ENCODE results near the gene ADGRV1. TPM values are rescaled to one million over a fixed set of nuclear protein-coding genes. Genes with fewer than 3 reads are reported as not detected.

Gene ADGRV1
- total RNA-seq, 4 donors from 2014 or later: 0.28 to 6.5 (median 3.7) TPM

GRCh38 chr5:91142819-91143218 lies 584.2 kb downstream of the ADGRV1 start:
- no peak for DNase-seq
- H3K36me3 ChIP-seq: no peaks in the 10 kb centered on the region
- H3K4me3 ChIP-seq: no peak overlapping the region
- H3K9me3 ChIP-seq: no peaks in the 10 kb centered on the region
- no peak overlapping the region for H3K27ac ChIP-seq
- TF ChIP-seq POLR2A (IDR thresholded peaks at IDR 0.05): no peak
- no peak for TF ChIP-seq CTCF (IDR thresholded peaks at IDR 0.05)
- H3K4me1 ChIP-seq: peaks cover 0 to 5% (median 0%) of the 10 kb centered on the region in 4 donors
- no peaks in the 10 kb centered on the region for H3K27me3 ChIP-seq

- Histone ChIP-seq H3K36me3 (no peaks in the 10 kb centered on the region), H3K4me3 (no peak overlapping the region), H3K27me3 (no peaks in the 10 kb centered on the region), H3K4me1 (peaks cover 0 to 5% (median 0%) of the 10 kb centered on the region in 4 donors), H3K9me3 (no peaks in the 10 kb centered on the region), H3K27ac (no peak overlapping the region)
- TF ChIP-seq POLR2A (IDR thresholded peaks at IDR 0.05): no peak
- TF ChIP-seq CTCF (IDR thresholded peaks at IDR 0.05): no peak
- DNase-seq: no peak
These were observed 585.2 kb downstream of the ADGRV1 start for GRCh38 chr5:91143840-91144239.

GRCh38 chr5:91144491-91145332 lies 586.1 kb downstream of the ADGRV1 start:
- no peak for DNase-seq
- H3K9me3 ChIP-seq: no peaks in the 10 kb centered on the region
- no peaks in the 10 kb centered on the region for H3K27me3 ChIP-seq
- H3K36me3 ChIP-seq: no peaks in the 10 kb centered on the region
- H3K4me3 ChIP-seq: no peak overlapping the region
- TF ChIP-seq POLR2A (IDR thresholded peaks at IDR 0.05): no peak
- H3K27ac ChIP-seq: peak overlapping the region in 2 of 4 donors; percentile 16 to 60
- H3K4me1 ChIP-seq: peaks cover 0 to 5% (median 0%) of the 10 kb centered on the region in 4 donors

- TF ChIP-seq CTCF (IDR thresholded peaks at IDR 0.05): no peak
- TF ChIP-seq POLR2A (IDR thresholded peaks at IDR 0.05): no peak
- peaks cover 0 to 5% (median 0%) of the 10 kb centered on the region in 4 donors for H3K4me1 ChIP-seq
- no peak for DNase-seq
- no peaks in the 10 kb centered on the region for H3K9me3 ChIP-seq
- peak overlapping the region in 1 of 4 donors; percentile 60 for H3K27ac ChIP-seq
- no peak overlapping the region for H3K4me3 ChIP-seq
- no peaks in the 10 kb centered on the region for H3K27me3 ChIP-seq
- H3K36me3 ChIP-seq: no peaks in the 10 kb centered on the region
These were observed 586.7 kb downstream of the ADGRV1 start for GRCh38 chr5:91145333-91145620.

- H3K27me3 ChIP-seq: no peaks in the 10 kb centered on the region
- DNase-seq: no peak
These were observed 587.6 kb downstream of the ADGRV1 start for GRCh38 chr5:91146230-91146629.

More at GRCh38 chr5:91146230-91146629, 587.6 kb downstream of the ADGRV1 start:
- TF ChIP-seq POLR2A (IDR thresholded peaks at IDR 0.05) (no peak), CTCF (IDR thresholded peaks at IDR 0.05) (no peak)
- Histone ChIP-seq H3K4me1 (peaks cover 0 to 5% (median 0%) of the 10 kb centered on the region in 4 donors), H3K27ac (no peak overlapping the region), H3K4me3 (no peak overlapping the region), H3K36me3 (no peaks in the 10 kb centered on the region), H3K9me3 (no peaks in the 10 kb centered on the region)

Data from Peyer's patch (tissue), 4 donors.